Measurements from ENCODE around the gene IFNG. TPM values are rescaled to one million over a fixed set of nuclear protein-coding genes. Genes with fewer than 3 reads are reported as not detected.

The IFNG gene
- total RNA-seq, 1 donor: not detected

DNA sequence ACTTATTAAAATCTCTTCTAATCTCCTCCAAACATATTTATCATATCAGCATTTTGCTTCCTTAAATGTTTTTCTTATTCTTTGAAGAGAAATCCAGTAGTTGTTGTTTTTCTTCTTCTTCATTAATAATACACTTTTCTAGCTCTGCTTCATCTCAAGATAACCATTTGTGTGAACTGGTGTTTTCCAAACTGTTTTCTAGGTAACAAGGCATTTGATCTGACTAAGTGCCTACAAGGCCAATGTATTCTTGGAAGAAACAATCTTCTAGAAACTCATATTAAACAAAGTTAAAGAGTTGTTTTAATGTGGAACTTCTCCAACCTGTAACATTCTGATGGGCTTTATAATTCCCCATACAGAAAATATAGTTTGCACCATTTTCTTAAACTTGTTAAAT is 30.8 kb upstream of the IFNG start:
- Histone ChIP-seq H4K20me1 (ENCODE audit: insufficient read depth, low read length) (no peaks in the 10 kb centered on the region), H3K9me3 (ENCODE audit: low read depth, low read length) (no peaks in the 10 kb centered on the region), H3K4me3 (ENCODE audit: insufficient read depth, low read length) (no peak overlapping the region), H3K4me2 (ENCODE audit: insufficient read depth, low read length) (no peak overlapping the region), H2AFZ (ENCODE audit: low read length) (no peak overlapping the region), H3K27ac (ENCODE audit: low read depth, low read length) (no peak overlapping the region), H3K79me2 (ENCODE audit: insufficient read depth, low read length) (no peaks in the 10 kb centered on the region), H3K36me3 (ENCODE audit: insufficient read depth, low read length) (no peaks in the 10 kb centered on the region), H3K27me3 (ENCODE audit: insufficient read depth, low read length) (peaks cover 42% of the 10 kb centered on the region), H3K4me1 (ENCODE audit: insufficient read depth, low read length) (no peaks in the 10 kb centered on the region)
- TF ChIP-seq, protein P1, sequence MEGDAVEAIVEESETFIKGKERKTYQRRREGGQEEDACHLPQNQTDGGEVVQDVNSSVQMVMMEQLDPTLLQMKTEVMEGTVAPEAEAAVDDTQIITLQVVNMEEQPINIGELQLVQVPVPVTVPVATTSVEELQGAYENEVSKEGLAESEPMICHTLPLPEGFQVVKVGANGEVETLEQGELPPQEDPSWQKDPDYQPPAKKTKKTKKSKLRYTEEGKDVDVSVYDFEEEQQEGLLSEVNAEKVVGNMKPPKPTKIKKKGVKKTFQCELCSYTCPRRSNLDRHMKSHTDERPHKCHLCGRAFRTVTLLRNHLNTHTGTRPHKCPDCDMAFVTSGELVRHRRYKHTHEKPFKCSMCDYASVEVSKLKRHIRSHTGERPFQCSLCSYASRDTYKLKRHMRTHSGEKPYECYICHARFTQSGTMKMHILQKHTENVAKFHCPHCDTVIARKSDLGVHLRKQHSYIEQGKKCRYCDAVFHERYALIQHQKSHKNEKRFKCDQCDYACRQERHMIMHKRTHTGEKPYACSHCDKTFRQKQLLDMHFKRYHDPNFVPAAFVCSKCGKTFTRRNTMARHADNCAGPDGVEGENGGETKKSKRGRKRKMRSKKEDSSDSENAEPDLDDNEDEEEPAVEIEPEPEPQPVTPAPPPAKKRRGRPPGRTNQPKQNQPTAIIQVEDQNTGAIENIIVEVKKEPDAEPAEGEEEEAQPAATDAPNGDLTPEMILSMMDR (IDR thresholded peaks at IDR 0.05; ENCODE audit: extremely low read depth, low read depth, low read length): no peak
- DNase-seq (ENCODE audit: insufficient read length, low spot score, missing footprints): peak; percentile 73

DNA sequence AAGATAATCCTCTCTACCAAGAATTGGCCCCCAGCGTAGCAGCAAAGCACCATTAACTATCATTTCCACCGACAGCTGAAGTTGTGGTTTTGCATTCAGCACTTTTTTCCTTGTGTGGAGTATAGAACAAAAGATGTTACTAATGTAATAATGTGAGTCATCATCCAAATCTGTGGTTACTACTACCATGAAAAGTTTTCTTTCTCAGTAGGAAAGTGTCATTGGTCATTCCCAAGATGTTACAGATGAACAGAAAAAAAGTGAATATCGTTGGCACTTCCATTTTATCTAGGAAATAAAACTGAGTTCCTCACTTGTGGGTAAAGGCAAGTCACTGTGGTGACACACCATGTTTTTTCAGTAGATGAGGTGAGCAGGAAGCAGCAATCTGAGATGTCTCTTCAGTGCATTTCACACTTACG is 30.3 kb upstream of the IFNG start:
- TF ChIP-seq, protein P1 (IDR thresholded peaks at IDR 0.05; ENCODE audit: extremely low read depth, low read depth, low read length): no peak
- H3K9me3 ChIP-seq (ENCODE audit: low read depth, low read length): no peaks in the 10 kb centered on the region
- H3K4me3 ChIP-seq (ENCODE audit: insufficient read depth, low read length): no peak overlapping the region
- H3K79me2 ChIP-seq (ENCODE audit: insufficient read depth, low read length): no peaks in the 10 kb centered on the region
- H3K36me3 ChIP-seq (ENCODE audit: insufficient read depth, low read length): no peaks in the 10 kb centered on the region
- no peaks in the 10 kb centered on the region for H4K20me1 ChIP-seq (ENCODE audit: insufficient read depth, low read length)
- peaks cover 40% of the 10 kb centered on the region for H3K27me3 ChIP-seq (ENCODE audit: insufficient read depth, low read length)
- H2AFZ ChIP-seq (ENCODE audit: low read length): no peak overlapping the region
- H3K27ac ChIP-seq (ENCODE audit: low read depth, low read length): no peak overlapping the region
- H3K4me2 ChIP-seq (ENCODE audit: insufficient read depth, low read length): no peak overlapping the region
- H3K4me1 ChIP-seq (ENCODE audit: insufficient read depth, low read length): no peaks in the 10 kb centered on the region
- DNase-seq (ENCODE audit: insufficient read length, low spot score, missing footprints): no peak

DNA sequence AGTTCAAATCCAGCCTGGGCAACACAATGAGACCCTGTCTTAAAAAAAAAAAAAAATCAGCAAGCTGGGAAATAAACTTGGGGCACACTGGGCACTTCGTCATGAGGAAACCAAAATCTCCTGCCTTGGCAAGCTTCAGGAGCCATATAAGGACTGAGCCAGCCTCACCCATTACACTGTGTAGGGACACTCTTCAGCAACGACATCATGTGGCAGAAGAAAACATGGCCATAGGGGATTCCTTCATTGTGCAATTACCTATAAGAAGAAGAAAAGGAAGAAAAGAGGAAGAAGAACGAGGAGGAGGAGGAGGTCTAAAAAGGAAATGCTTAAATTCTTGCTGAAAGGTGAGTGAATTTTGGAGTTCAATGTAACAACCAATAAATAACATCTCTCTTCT is 26.1 kb upstream of the IFNG start:
- H3K79me2 ChIP-seq (ENCODE audit: insufficient read depth, low read length): no peaks in the 10 kb centered on the region
- no peaks in the 10 kb centered on the region for H3K36me3 ChIP-seq (ENCODE audit: insufficient read depth, low read length)
- H2AFZ ChIP-seq (ENCODE audit: low read length): no peak overlapping the region
- H3K4me1 ChIP-seq (ENCODE audit: insufficient read depth, low read length): no peaks in the 10 kb centered on the region
- no peak overlapping the region for H3K27ac ChIP-seq (ENCODE audit: low read depth, low read length)
- H3K4me2 ChIP-seq (ENCODE audit: insufficient read depth, low read length): no peak overlapping the region
- H3K27me3 ChIP-seq (ENCODE audit: insufficient read depth, low read length): peaks cover 39% of the 10 kb centered on the region
- no peaks in the 10 kb centered on the region for H3K9me3 ChIP-seq (ENCODE audit: low read depth, low read length)
- DNase-seq (ENCODE audit: insufficient read length, low spot score, missing footprints): no peak
- TF ChIP-seq, protein P1 (IDR thresholded peaks at IDR 0.05; ENCODE audit: extremely low read depth, low read depth, low read length): no peak
- H3K4me3 ChIP-seq (ENCODE audit: insufficient read depth, low read length): no peak overlapping the region
- H4K20me1 ChIP-seq (ENCODE audit: insufficient read depth, low read length): no peaks in the 10 kb centered on the region

- Histone ChIP-seq H3K27ac (ENCODE audit: low read depth, low read length) (no peak overlapping the region), H2AFZ (ENCODE audit: low read length) (no peak overlapping the region), H3K9me3 (ENCODE audit: low read depth, low read length) (no peaks in the 10 kb centered on the region), H3K4me1 (ENCODE audit: insufficient read depth, low read length) (no peaks in the 10 kb centered on the region), H4K20me1 (ENCODE audit: insufficient read depth, low read length) (no peaks in the 10 kb centered on the region), H3K4me3 (ENCODE audit: insufficient read depth, low read length) (no peak overlapping the region), H3K36me3 (ENCODE audit: insufficient read depth, low read length) (no peaks in the 10 kb centered on the region), H3K27me3 (ENCODE audit: insufficient read depth, low read length) (peaks cover 13% of the 10 kb centered on the region), H3K4me2 (ENCODE audit: insufficient read depth, low read length) (no peak overlapping the region), H3K79me2 (ENCODE audit: insufficient read depth, low read length) (no peaks in the 10 kb centered on the region)
- TF ChIP-seq, protein P1 (IDR thresholded peaks at IDR 0.05; ENCODE audit: extremely low read depth, low read depth, low read length): no peak
- no peak for DNase-seq (ENCODE audit: insufficient read length, low spot score, missing footprints)
Measured at GRCh38 chr12:68180792-68181744, 21.5 kb upstream of the IFNG start.
